ENCODE data around the gene TTC12.

The TTC12 gene, protein sequence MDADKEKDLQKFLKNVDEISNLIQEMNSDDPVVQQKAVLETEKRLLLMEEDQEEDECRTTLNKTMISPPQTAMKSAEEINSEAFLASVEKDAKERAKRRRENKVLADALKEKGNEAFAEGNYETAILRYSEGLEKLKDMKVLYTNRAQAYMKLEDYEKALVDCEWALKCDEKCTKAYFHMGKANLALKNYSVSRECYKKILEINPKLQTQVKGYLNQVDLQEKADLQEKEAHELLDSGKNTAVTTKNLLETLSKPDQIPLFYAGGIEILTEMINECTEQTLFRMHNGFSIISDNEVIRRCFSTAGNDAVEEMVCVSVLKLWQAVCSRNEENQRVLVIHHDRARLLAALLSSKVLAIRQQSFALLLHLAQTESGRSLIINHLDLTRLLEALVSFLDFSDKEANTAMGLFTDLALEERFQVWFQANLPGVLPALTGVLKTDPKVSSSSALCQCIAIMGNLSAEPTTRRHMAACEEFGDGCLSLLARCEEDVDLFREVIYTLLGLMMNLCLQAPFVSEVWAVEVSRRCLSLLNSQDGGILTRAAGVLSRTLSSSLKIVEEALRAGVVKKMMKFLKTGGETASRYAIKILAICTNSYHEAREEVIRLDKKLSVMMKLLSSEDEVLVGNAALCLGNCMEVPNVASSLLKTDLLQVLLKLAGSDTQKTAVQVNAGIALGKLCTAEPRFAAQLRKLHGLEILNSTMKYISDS

DNA sequence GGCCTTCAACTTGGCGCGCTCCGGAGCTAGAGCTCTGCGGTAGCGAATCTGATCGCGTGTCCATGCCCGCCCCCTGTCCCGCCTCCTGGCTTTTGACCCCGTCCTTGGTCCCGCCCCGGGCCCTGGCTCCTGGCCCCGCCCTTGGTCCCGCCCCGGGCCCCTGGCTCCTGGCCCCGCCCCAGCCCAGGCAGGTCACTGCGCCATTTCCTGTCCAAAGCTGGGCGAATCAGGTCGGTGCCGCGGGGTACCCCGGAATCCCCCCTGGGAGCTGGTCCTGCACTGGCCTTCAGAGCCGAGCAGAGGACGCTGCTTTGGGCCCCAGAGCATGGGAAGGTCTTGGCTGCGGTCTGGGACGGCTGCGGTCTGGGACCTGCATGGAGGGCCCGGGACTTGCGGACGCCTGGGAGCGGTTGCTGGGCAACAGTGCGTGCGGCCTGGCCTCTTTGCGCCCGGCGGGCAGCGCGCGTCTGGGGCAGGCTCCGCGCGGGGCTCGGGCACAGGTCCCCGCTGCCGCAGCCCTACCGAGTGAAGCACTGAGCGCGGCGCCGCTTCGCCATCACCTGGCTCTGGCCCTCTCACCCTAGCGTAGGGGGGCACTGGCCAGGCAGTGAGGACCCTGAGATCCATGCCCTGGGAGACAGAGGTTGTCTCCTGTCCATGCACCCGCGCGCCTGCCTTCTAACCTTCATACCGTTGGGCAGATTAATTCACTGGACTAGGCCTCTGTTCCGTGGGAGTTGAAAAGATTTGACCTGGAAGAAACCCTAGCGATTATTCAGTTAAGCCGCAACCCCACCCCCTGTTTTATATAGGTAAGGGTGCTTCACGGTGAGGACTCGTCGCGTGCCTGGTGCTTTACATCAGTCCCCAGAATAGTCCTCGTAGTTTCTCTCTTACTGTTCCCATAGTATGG, at the start of gene TTC12:
Gene TTC12, plus strand, starts transcription at position 195 of the 913 bp plus-strand sequence. CDS start 1,675 bp downstream, outside the sequence.
- TF ChIP-seq POLR2A (IDR thresholded peaks at IDR 0.05; ENCODE audit: low read length) (peak; percentile 50), GATA1 (IDR thresholded peaks at IDR 0.05; ENCODE audit: low read depth, low read length) (no peak)
- peak; percentile 93 to 95 for DNase-seq

GRCh38 chr11:113265362-113265761, 49.0 kb upstream of the TTC12 start:
- DNase-seq = no peak
- TF ChIP-seq GATA1 (IDR thresholded peaks at IDR 0.05; ENCODE audit: low read depth, low read length) = no peak
- TF ChIP-seq POLR2A (IDR thresholded peaks at IDR 0.05; ENCODE audit: low read length) = no peak

GRCh38 chr11:113267493-113267892, 46.9 kb upstream of the TTC12 start:
- no peak for DNase-seq
- TF ChIP-seq POLR2A (IDR thresholded peaks at IDR 0.05; ENCODE audit: low read length) (no peak), GATA1 (IDR thresholded peaks at IDR 0.05; ENCODE audit: low read depth, low read length) (no peak)

- no peak for DNase-seq
- TF ChIP-seq GATA1 (IDR thresholded peaks at IDR 0.05; ENCODE audit: low read depth, low read length) (no peak), POLR2A (IDR thresholded peaks at IDR 0.05; ENCODE audit: low read length) (no peak)
Measured at GRCh38 chr11:113269096-113269495, 45.3 kb upstream of the TTC12 start.

DNA sequence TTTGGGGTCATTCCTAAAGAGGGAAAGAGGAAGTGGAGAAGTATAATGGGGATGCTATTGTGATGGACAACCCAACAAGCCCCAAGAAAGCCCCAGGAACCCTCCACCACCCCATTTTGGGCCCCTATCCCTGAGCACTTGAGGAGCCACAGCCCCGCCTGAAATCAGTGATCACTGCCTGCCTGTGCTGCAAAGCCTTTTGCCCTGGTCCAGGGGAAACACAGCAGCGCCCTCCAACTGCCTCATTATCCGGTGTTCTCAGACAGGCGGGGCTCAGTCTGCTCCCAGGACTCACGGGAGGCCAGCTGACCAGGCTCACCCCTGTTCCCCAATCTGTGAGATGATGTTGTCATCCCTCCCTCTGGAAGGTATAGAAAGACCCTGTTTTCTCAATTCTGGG, 44.7 kb upstream of the TTC12 start:
- DNase-seq = no peak

GRCh38 chr11:113270080-113270479, 44.3 kb upstream of the TTC12 start:
- TF ChIP-seq GATA1 (IDR thresholded peaks at IDR 0.05; ENCODE audit: low read depth, low read length) (no peak), POLR2A (IDR thresholded peaks at IDR 0.05; ENCODE audit: low read length) (no peak)
- DNase-seq = no peak

More for the DNA sequence above, 44.7 kb upstream of the TTC12 start:
- no peak for TF ChIP-seq POLR2A (IDR thresholded peaks at IDR 0.05; ENCODE audit: low read length)
- no peak for TF ChIP-seq GATA1 (IDR thresholded peaks at IDR 0.05; ENCODE audit: low read depth, low read length)

DNA sequence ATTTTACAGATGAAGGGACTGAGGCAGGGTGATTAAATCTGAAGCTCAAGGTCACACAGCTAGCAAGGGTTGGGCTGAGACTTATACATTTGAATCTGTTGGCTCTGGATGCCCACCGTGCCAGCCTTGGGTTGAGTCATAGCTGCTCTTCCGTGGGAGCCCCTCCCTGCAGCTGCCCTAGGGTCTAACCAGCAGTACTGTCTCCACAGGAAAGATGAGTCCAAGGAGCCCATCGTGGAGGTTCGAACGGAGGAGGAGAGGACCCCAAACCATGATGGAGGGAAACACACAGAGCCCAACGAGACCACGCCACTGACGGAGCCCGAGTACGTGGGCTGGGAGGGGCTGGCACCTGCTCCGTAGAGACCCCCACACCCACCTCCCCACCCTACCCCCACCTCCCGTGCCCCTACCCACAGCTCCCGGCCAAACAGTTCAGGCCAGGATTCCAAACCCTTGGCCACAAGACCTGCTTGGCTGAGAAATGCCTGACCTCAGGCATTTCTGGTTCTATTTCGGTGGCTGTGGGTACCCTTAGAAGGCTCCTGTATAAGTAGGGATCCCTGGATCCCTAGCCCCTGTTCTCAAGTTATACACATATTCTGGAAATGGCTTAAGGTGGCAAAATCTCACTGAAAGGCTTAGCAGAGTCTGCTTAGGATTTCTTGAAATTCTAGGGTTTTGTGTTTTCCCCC, 42.7 kb upstream of the TTC12 start:
- no peak for TF ChIP-seq POLR2A (IDR thresholded peaks at IDR 0.05; ENCODE audit: low read length)
- TF ChIP-seq GATA1 (IDR thresholded peaks at IDR 0.05; ENCODE audit: low read depth, low read length) = no peak
- DNase-seq = no peak

- DNase-seq = no peak
- TF ChIP-seq POLR2A (IDR thresholded peaks at IDR 0.05; ENCODE audit: low read length) (no peak), GATA1 (IDR thresholded peaks at IDR 0.05; ENCODE audit: low read depth, low read length) (no peak)
Measured at GRCh38 chr11:113272281-113272680, 42.1 kb upstream of the TTC12 start.

DNA sequence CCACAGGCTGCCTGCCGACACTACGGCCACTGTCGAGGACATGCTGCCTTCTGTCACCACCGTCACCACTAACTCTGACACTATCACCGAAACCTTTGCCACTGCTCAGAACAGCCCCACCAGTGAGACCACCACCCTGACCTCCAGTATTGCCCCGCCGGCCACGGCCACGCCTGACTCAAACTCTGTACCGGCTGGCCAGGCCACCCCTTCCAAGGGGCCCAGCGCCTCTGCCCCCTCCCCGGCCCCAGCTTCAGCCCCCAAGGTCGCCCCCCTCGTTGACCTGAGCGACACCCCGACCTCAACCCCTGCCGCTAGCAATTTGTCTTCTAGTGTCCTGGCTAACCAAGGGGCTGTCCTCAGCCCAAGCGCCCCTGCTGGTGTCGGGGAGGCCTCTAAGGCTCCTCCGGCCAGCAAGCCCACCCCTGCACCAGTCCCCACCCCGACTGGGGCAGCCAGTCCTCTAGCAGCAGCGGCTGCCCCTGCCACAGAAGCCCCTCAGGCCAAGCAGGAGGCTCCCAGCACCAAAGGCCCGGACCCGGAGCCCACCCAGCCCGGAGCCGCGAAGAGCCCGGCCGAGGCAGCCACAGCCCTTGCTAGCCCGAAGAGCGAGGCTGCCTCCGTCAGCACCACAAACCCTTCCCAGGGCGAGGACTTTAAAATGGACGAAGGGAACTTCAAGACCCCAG, 41.3 kb upstream of the TTC12 start:
- DNase-seq = no peak

DNA sequence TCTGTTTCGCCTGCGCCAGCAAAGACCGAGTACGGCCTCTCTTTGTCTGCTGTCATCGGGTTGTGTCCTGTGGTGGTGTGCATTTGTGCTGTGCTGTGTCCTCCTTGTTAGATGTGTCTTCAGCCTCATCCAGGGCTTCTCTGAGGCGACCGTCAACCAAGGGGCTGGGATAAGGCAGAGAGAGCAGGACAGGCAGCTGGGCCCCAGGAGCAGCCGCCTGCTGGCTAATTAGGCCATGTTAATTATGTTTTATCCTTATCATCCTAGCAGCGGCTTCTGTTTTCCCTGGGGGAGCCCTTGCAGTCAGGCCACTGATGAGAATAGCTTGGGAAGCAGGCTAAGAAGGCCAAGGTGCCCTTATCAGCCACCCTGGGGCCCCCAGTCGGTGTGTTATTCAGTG, 40.7 kb upstream of the TTC12 start:
- no peak for DNase-seq
- TF ChIP-seq GATA1 (IDR thresholded peaks at IDR 0.05; ENCODE audit: low read depth, low read length) (no peak), POLR2A (IDR thresholded peaks at IDR 0.05; ENCODE audit: low read length) (no peak)

More for the DNA sequence above, 41.3 kb upstream of the TTC12 start:
- TF ChIP-seq POLR2A (IDR thresholded peaks at IDR 0.05; ENCODE audit: low read length) (no peak), GATA1 (IDR thresholded peaks at IDR 0.05; ENCODE audit: low read depth, low read length) (no peak)

DNA sequence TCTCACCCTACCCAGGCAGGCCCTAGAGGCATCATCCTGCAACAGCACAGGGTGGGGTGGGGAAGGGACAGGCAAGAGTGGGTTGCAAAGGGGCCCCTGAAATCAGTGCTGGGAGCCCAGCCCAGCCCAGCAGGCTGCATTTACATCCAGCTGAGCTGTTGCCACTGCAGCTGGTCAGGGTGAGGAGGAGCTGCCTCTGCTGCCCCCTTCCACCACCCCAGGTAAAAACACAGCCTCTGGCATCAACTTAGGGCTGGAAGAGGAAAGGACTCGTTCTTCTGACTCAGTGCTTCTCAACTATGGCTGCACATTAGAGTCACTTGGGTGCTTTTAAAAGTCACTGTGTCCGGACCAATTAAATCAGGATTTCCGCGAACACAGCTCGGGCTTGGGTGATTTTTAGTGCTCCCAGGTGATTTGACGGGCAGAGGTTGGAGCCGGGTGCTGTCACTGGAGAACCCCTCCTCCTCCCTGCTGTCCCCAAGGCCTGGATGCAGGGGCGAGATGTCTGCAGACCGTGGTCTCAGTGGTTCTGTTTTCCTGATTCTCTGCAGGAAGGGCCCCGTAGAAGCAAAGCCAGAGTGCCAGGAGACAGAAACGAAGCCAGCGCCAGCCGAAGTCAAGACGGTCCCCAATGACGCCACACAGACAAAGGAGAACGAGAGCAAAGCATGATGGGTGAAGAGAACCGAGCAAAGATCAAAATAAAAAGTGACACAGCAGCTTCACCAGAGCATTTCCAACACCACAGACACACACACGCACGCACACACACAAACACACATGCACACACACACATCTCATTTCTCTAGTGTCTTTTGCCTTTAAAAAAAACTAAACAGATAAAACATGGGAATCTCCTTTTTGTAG, 39.4 kb upstream of the TTC12 start:
- DNase-seq = no peak
- TF ChIP-seq GATA1 (IDR thresholded peaks at IDR 0.05; ENCODE audit: low read depth, low read length) (no peak), POLR2A (IDR thresholded peaks at IDR 0.05; ENCODE audit: low read length) (no peak)

- TF ChIP-seq POLR2A (IDR thresholded peaks at IDR 0.05; ENCODE audit: low read length) (no peak), GATA1 (IDR thresholded peaks at IDR 0.05; ENCODE audit: low read depth, low read length) (no peak)
- no peak for DNase-seq
Measured at GRCh38 chr11:113275602-113276001, 38.8 kb upstream of the TTC12 start.
